BLaER1 (cell line): ENCODE results near the gene PPP1R10.

Experiments
- H3K27ac ChIP-seq: shearing (Covaris generic); formaldehyde crosslinking; 2 replicates; pipeline ENCODE4 v1.8.1; 2022
- H3K27me3 ChIP-seq: shearing (Covaris generic); formaldehyde crosslinking; 2 replicates; pipeline ENCODE4 v1.8.1; 2022
- H3K36me3 ChIP-seq: shearing (Covaris generic); formaldehyde crosslinking; 2 replicates; pipeline ENCODE4 v1.8.1; 2022
- H3K4me1 ChIP-seq: shearing (Covaris generic); formaldehyde crosslinking; 2 replicates; pipeline ENCODE4 v1.8.1; 2022
- H3K4me2 ChIP-seq: shearing (Covaris generic); formaldehyde crosslinking; 2 replicates; pipeline ENCODE4 v1.8.1; 2022
- H3K4me3 ChIP-seq: shearing (Covaris generic); formaldehyde crosslinking; 2 replicates; pipeline ENCODE4 v1.8.1; 2022
- H3K9ac ChIP-seq: shearing (Covaris generic); formaldehyde crosslinking; 2 replicates; pipeline ENCODE4 v1.8.1; 2022
- H3K9me3 ChIP-seq: shearing (Covaris generic); formaldehyde crosslinking; 2 replicates; pipeline ENCODE4 v1.8.1; 2022
- H4K20me1 ChIP-seq: shearing (Covaris generic); formaldehyde crosslinking; 2 replicates; pipeline ENCODE4 v1.8.1; 2022
- Cebpa-rat ChIP-seq: shearing (Covaris generic); IDR thresholded peaks from 2 replicates; pipeline ENCODE4 v1.8.1; 2022

PPP1R10 gene

DNA sequence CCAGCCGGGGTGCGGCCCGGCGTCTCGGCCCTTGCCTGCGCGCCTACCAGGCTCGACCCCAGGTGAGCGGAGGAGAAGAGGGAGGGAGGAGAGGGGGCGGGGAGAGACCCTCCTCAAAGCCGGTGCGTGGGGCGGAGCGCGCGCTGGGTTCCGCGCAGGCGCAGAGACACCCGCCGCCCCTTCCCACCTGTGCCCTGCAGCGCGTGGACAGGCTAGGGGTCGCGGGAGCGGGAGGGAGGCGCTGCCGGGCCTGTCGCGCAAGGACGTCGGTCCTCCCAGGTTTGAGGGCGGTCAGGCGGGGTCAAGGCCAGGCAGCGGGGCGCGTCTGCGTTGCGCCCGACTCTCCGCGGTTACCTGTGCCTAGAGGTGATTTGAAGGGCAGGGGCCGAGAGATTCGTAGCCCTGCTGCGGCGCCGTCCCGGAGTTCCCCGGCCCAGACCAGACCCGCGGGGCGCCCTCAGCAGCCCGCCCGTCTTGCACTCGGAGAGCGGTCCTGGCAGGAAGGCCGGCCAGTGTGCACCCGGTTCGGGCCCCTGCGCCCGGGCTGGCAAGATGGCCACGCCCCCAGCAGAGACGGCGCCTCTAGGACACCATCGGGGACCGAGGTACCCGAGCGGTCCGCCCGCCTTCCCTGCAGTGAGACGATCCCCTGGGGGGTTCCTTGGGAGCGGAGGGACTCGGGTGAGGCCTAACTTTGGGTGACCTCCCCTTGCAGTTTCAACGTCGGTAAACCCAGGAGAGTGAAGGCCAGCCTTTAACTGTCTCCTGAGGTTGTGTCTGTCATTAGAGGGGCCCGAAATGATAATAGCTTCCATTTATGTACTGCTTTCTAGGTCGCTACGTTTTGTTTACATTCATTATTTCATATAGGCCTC is 30.4 kb upstream of the PPP1R10 start:
- Histone ChIP-seq H3K27me3 (no peaks in the 10 kb centered on the region), H3K9ac (peak overlapping the region; percentile 88), H4K20me1 (peaks cover 29% of the 10 kb centered on the region), H3K4me3 (peak overlapping the region; percentile 85), H3K27ac (peak overlapping the region; percentile 80), H3K4me1 (peaks cover 14% of the 10 kb centered on the region), H3K36me3 (peaks cover 70% of the 10 kb centered on the region), H3K9me3 (no peaks in the 10 kb centered on the region), H3K4me2 (peak overlapping the region; percentile 86)
- TF ChIP-seq Cebpa-rat: no peak

- Histone ChIP-seq H3K9ac (peak within 1 kb of the TSS; percentile 88), H3K4me2 (peak within 1 kb of the TSS; percentile 86), H3K27ac (peak within 1 kb of the TSS; percentile 80), H4K20me1 (peaks cover 28% of the 10 kb centered on the region), H3K9me3 (no peaks in the 10 kb centered on the region), H3K36me3 (peaks cover 70% of the 10 kb centered on the region), H3K27me3 (no peaks in the 10 kb centered on the region), H3K4me1 (peaks cover 14% of the 10 kb centered on the region), H3K4me3 (peak within 1 kb of the TSS; percentile 85)
- TF ChIP-seq Cebpa-rat: no peak
Observed at GRCh38 chr6:30646450-30647241, 29.6 kb upstream of the PPP1R10 start, which contains the start of gene C6orf136. TSS of gene C6orf136 (plus strand) at chr6:30647133. CDS start at chr6:30647232, 99 bp downstream.

- peaks cover 70% of the 10 kb centered on the region for H3K36me3 ChIP-seq
- H3K4me2 ChIP-seq: peak overlapping the region; percentile 49
- TF ChIP-seq Cebpa-rat: no peak
- no peak overlapping the region for H3K4me3 ChIP-seq
- no peak overlapping the region for H3K27ac ChIP-seq
- no peaks in the 10 kb centered on the region for H3K9me3 ChIP-seq
- H4K20me1 ChIP-seq: peaks cover 28% of the 10 kb centered on the region
- H3K4me1 ChIP-seq: peaks cover 14% of the 10 kb centered on the region
- H3K27me3 ChIP-seq: no peaks in the 10 kb centered on the region
- no peak overlapping the region for H3K9ac ChIP-seq
Observed at GRCh38 chr6:30645989-30646388, 28.9 kb upstream of the PPP1R10 start.

DNA sequence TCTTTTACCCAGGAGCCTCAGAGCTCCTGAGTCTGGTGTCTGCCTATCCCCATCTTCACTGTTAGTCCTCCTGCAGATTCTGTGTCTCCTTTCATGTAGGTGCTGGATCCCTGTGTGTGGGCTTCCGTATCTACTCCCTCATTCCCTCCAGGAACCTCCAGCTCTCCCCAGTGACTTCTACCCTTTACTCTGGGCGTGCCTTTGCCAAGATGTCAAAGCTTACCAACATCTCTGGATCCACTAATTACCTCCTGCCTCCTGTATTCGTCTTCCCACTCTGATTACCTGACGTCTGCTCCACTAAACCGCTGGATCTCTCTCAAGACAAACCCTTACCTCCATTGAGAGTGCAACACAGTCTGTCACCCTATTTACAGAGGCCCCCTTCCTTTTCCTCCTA is 27.7 kb upstream of the PPP1R10 start:
- H3K4me2 ChIP-seq: no peak overlapping the region
- H4K20me1 ChIP-seq: peaks cover 28% of the 10 kb centered on the region
- no peak overlapping the region for H3K4me3 ChIP-seq
- H3K27ac ChIP-seq: no peak overlapping the region
- no peak for TF ChIP-seq Cebpa-rat
- peaks cover 14% of the 10 kb centered on the region for H3K4me1 ChIP-seq
- H3K9me3 ChIP-seq: no peaks in the 10 kb centered on the region
- H3K36me3 ChIP-seq: peaks cover 71% of the 10 kb centered on the region
- H3K9ac ChIP-seq: no peak overlapping the region
- no peaks in the 10 kb centered on the region for H3K27me3 ChIP-seq

- no peak for TF ChIP-seq Cebpa-rat
- H4K20me1 ChIP-seq: peaks cover 28% of the 10 kb centered on the region
- H3K27ac ChIP-seq: no peak overlapping the region
- peaks cover 76% of the 10 kb centered on the region for H3K36me3 ChIP-seq
- H3K9ac ChIP-seq: no peak overlapping the region
- no peaks in the 10 kb centered on the region for H3K9me3 ChIP-seq
- H3K4me2 ChIP-seq: no peak overlapping the region
- H3K27me3 ChIP-seq: no peaks in the 10 kb centered on the region
- no peak overlapping the region for H3K4me3 ChIP-seq
- H3K4me1 ChIP-seq: peaks cover 14% of the 10 kb centered on the region
Observed at GRCh38 chr6:30643656-30644055, 26.6 kb upstream of the PPP1R10 start.

GRCh38 chr6:30641048-30641447 is 24.0 kb upstream of the PPP1R10 start:
- Histone ChIP-seq H3K4me2 (no peak overlapping the region), H3K27ac (no peak overlapping the region), H3K4me3 (no peak overlapping the region), H3K9ac (no peak overlapping the region; the same call in 1 of the 2 replicates), H3K4me1 (peaks cover 1% of the 10 kb centered on the region), H3K27me3 (no peaks in the 10 kb centered on the region), H3K9me3 (no peaks in the 10 kb centered on the region), H3K36me3 (peaks cover 98% of the 10 kb centered on the region), H4K20me1 (peaks cover 21% of the 10 kb centered on the region)
- TF ChIP-seq Cebpa-rat: no peak

- peaks cover 98% of the 10 kb centered on the region for H3K36me3 ChIP-seq
- H3K27me3 ChIP-seq: no peaks in the 10 kb centered on the region
- no peaks in the 10 kb centered on the region for H3K4me1 ChIP-seq
- no peak overlapping the region; the same call in 1 of the 2 replicates for H3K9ac ChIP-seq
- H3K4me2 ChIP-seq: no peak overlapping the region
- no peak for TF ChIP-seq Cebpa-rat
- H3K27ac ChIP-seq: no peak overlapping the region
- H3K4me3 ChIP-seq: no peak overlapping the region
- no peaks in the 10 kb centered on the region for H3K9me3 ChIP-seq
- H4K20me1 ChIP-seq: peaks cover 16% of the 10 kb centered on the region
Observed at GRCh38 chr6:30640481-30640880, 23.4 kb upstream of the PPP1R10 start.

DNA sequence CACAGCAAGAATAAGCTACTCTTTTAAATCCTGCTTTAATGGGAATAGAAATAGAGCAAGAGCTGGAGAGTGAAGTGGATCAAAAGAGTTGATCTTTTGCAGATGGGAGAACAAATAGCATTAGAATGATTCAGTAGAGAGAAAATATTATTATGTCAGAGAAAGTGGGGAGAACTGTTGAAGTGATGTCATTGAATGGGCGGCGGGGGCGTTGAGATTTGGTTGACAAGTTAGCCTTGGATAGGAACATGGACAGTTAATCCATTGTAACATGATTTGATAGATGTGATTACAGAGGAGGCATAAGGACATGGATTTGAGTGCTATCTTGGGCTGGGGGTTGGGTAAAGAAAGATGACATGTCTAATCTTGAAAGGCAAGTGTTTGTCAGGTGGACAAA is 18.8 kb upstream of the PPP1R10 start:
- H3K4me2 ChIP-seq: no peak overlapping the region
- no peak overlapping the region for H3K27ac ChIP-seq
- no peak overlapping the region for H3K9ac ChIP-seq
- H3K36me3 ChIP-seq: peaks cover 98% of the 10 kb centered on the region
- H3K9me3 ChIP-seq: no peaks in the 10 kb centered on the region
- H3K4me1 ChIP-seq: no peaks in the 10 kb centered on the region
- TF ChIP-seq Cebpa-rat: no peak
- no peaks in the 10 kb centered on the region for H4K20me1 ChIP-seq
- no peak overlapping the region for H3K4me3 ChIP-seq
- no peaks in the 10 kb centered on the region for H3K27me3 ChIP-seq

GRCh38 chr6:30626484-30627366 is 9.7 kb upstream of the PPP1R10 start, which contains the start of gene ATAT1:
TSS of gene ATAT1 (plus strand) at chr6:30626874.
- Histone ChIP-seq H3K27me3 (no peaks in the 10 kb centered on the region), H3K4me3 (peak within 1 kb of the TSS; percentile 84), H3K9ac (peak within 1 kb of the TSS; percentile 89), H3K27ac (peak within 1 kb of the TSS; percentile 88), H3K9me3 (no peaks in the 10 kb centered on the region), H3K36me3 (peaks cover 86% of the 10 kb centered on the region), H3K4me1 (peaks cover 21% of the 10 kb centered on the region), H3K4me2 (peak within 1 kb of the TSS; percentile 94), H4K20me1 (no peaks in the 10 kb centered on the region)
- TF ChIP-seq Cebpa-rat: no peak
